GM23248 (cell line): ENCODE results near the gene FLT1.

Experiments
- EZH2 ChIP-seq: fragments of 200-600 bp; sonication (generic); IDR thresholded peaks from 2 replicates; pipeline ENCODE4 v1.6.1; 2018; ENCODE audit warnings: antibody characterized with exemption, mild to moderate bottlenecking; ENCODE audit not compliant: insufficient read depth, poor library complexity, severe bottlenecking
- EZH2phosphoT487 ChIP-seq: fragments of 200-600 bp; sonication (generic); IDR thresholded peaks from 2 replicates; pipeline ENCODE4 v1.6.1; 2018; ENCODE audit warnings: antibody characterized with exemption, moderate library complexity, mild to moderate bottlenecking, low read depth; ENCODE audit not compliant: insufficient read depth

- no peak for TF ChIP-seq EZH2phosphoT487
- no peak for TF ChIP-seq EZH2
These were observed 119.5 kb downstream of the FLT1 start for GRCh38 chr13:28375250-28375930.
